SK-N-SH treated with all-trans-retinoic acid at 6 μM for 48 hours (cell line): Measurements from ENCODE around the gene MYOM1.

Experiments used
- ATAC-seq: fragments of 200-7000 bp; cut with Tn5 transposase; 3 replicates; pipeline ENCODE4 v1.9.1; 2020; ENCODE audit warnings: mild to moderate bottlenecking, moderate library complexity
- ARNTL ChIP-seq: fragments of 450-650 bp; formaldehyde crosslinking; IDR thresholded peaks from 2 replicates; pipeline ENCODE4 v1.5.0; 2020; ENCODE audit warnings: low read depth, mild to moderate bottlenecking, moderate library complexity, borderline replicate concordance
- BACH2 ChIP-seq: fragments of 250-450 bp; sonication (Bioruptor Pico); IDR thresholded peaks from 2 replicates; pipeline ENCODE4 v1.9.0; 2021; ENCODE audit warnings: mild to moderate bottlenecking, borderline replicate concordance
- CSDC2 ChIP-seq: fragments of 250-450 bp; sonication (Bioruptor Pico); IDR thresholded peaks from 2 replicates; pipeline ENCODE4 v1.5.0; 2020; ENCODE audit warnings: mild to moderate bottlenecking, moderate library complexity
- ESRRG ChIP-seq: fragments of 250-450 bp; sonication (Bioruptor Pico); IDR thresholded peaks from 2 replicates; pipeline ENCODE4 v1.6.1; 2021; ENCODE audit warnings: mild to moderate bottlenecking
- GLIS3 ChIP-seq: fragments of 250-450 bp; sonication (Bioruptor Pico); IDR thresholded peaks from 2 replicates; pipeline ENCODE4 v1.5.0; 2020; ENCODE audit warnings: mild to moderate bottlenecking, moderate library complexity
- ISL1 ChIP-seq: fragments of 250-450 bp; sonication (Bioruptor Pico); IDR thresholded peaks from 2 replicates; pipeline ENCODE4 v2.1.2; 2022; ENCODE audit warnings: mild to moderate bottlenecking, moderate library complexity
- OSR1 ChIP-seq: fragments of 250-450 bp; sonication (Bioruptor Pico); IDR thresholded peaks from 2 replicates; pipeline ENCODE4 v1.8.0; 2022; ENCODE audit warnings: moderate library complexity, mild to moderate bottlenecking, inconsistent platforms
- PPARA ChIP-seq: fragments of 250-450 bp; sonication (Bioruptor Pico); IDR thresholded peaks from 2 replicates; pipeline ENCODE4 v1.5.0; 2020; ENCODE audit warnings: mild to moderate bottlenecking, borderline replicate concordance
- SNAI2 ChIP-seq: fragments of 250-450 bp; sonication (Bioruptor Pico); IDR thresholded peaks from 2 replicates; pipeline ENCODE4 v1.5.0; 2020; ENCODE audit warnings: mild to moderate bottlenecking, moderate library complexity
- TCF4 ChIP-seq: fragments of 250-450 bp; sonication (Bioruptor Pico); IDR thresholded peaks from 2 replicates; pipeline ENCODE4 v1.8.0; 2021; ENCODE audit warnings: mild to moderate bottlenecking, moderate library complexity, borderline replicate concordance
- TOX ChIP-seq: fragments of 250-450 bp; sonication (Bioruptor Pico); IDR thresholded peaks from 2 replicates; pipeline ENCODE4 v1.8.0; 2021; ENCODE audit warnings: mild to moderate bottlenecking, moderate library complexity, borderline replicate concordance
- ZC3H10 ChIP-seq: fragments of 250-450 bp; sonication (Bioruptor Pico); IDR thresholded peaks from 2 replicates; pipeline ENCODE4 v1.5.1; 2021; ENCODE audit warnings: mild to moderate bottlenecking, moderate library complexity
- ZFP3 ChIP-seq: fragments of 250-450 bp; sonication (Bioruptor Pico); IDR thresholded peaks from 2 replicates; pipeline ENCODE4 v1.5.0; 2020; ENCODE audit warnings: mild to moderate bottlenecking, moderate library complexity
- ZFP30 ChIP-seq: fragments of 450-650 bp; formaldehyde crosslinking; IDR thresholded peaks from 2 replicates; pipeline ENCODE4 v1.5.0; 2022; ENCODE audit warnings: mild to moderate bottlenecking, moderate library complexity
- ZNF70 ChIP-seq: fragments of 450-650 bp; formaldehyde crosslinking; IDR thresholded peaks from 2 replicates; pipeline ENCODE4 v1.5.0; 2020; ENCODE audit warnings: mild to moderate bottlenecking, moderate library complexity
- ZNF8 ChIP-seq: fragments of 450-650 bp; formaldehyde crosslinking; IDR thresholded peaks from 2 replicates; pipeline ENCODE4 v1.5.0; 2020; ENCODE audit warnings: mild to moderate bottlenecking, moderate library complexity
- TF ChIP-seq, protein P1 (sequence below): fragments of 250-450 bp; sonication (Bioruptor Pico); IDR thresholded peaks from 2 replicates; pipeline ENCODE4 v1.5.1; 2021; ENCODE audit warnings: mild to moderate bottlenecking, moderate library complexity
- TF ChIP-seq, protein P2 (sequence below): fragments of 250-450 bp; sonication (Bioruptor Pico); IDR thresholded peaks from 2 replicates; pipeline ENCODE4 v1.8.0; 2020; ENCODE audit warnings: mild to moderate bottlenecking, moderate library complexity, borderline replicate concordance
- TF ChIP-seq, protein P3 (sequence below): fragments of 250-450 bp; sonication (Bioruptor Pico); IDR thresholded peaks from 2 replicates; pipeline ENCODE4 v1.8.0; 2021; ENCODE audit warnings: low read depth, mild to moderate bottlenecking, moderate library complexity, borderline replicate concordance
- TF ChIP-seq, protein P4 (sequence below): fragments of 250-450 bp; sonication (Bioruptor Pico); IDR thresholded peaks from 2 replicates; pipeline ENCODE4 v1.5.0; 2020; ENCODE audit warnings: mild to moderate bottlenecking, moderate library complexity
- TF ChIP-seq, protein P5 (sequence below): fragments of 250-450 bp; sonication (Bioruptor Pico); IDR thresholded peaks from 2 replicates; pipeline ENCODE4 v1.5.1; 2020; ENCODE audit warnings: low read depth, mild to moderate bottlenecking, moderate library complexity

Gene MYOM1

DNA sequence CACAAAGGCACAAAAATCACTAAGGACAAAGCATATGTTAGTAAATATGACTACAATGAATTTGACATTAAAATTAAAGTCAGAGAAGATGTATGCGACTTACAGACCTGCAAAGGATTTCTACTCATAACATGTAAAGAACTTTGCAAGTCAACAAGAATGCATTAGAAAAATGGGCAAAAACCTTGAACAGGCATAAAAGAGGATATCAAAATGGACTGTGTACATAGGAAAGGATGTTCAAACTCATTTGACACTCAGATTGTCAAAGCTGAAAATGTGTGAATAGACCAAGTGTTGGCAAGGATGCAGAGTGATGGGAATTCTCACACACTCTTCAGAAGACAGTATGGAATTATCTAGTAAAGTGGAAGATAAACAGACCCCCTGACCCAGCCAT is 94.9 kb downstream of the MYOM1 start:
- no peak for ATAC-seq

DNA sequence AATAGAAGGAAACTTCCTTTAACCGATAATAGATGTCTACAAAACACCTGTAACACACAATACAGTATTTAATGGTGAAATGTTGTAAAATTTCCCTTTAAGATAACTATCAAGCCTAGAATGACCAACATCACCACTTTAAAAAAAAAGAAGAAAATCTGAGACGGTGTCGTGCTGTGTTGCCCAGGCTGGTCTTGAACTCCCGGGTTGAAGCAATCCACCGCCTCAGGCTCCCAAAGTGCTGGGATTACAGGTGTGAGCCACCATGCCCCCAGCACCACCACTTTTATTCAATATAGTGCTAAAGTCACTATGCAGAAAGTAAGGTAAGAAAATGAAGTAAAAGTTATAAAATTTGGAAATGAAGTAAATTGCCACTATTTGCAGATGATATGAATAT is 96.9 kb downstream of the MYOM1 start:
- TF ChIP-seq, protein P1, sequence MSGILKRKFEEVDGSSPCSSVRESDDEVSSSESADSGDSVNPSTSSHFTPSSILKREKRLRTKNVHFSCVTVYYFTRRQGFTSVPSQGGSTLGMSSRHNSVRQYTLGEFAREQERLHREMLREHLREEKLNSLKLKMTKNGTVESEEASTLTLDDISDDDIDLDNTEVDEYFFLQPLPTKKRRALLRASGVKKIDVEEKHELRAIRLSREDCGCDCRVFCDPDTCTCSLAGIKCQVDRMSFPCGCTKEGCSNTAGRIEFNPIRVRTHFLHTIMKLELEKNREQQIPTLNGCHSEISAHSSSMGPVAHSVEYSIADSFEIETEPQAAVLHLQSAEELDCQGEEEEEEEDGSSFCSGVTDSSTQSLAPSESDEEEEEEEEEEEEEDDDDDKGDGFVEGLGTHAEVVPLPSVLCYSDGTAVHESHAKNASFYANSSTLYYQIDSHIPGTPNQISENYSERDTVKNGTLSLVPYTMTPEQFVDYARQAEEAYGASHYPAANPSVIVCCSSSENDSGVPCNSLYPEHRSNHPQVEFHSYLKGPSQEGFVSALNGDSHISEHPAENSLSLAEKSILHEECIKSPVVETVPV (CRISPR knock-in tag), result no peak
- TF ChIP-seq, protein P2, sequence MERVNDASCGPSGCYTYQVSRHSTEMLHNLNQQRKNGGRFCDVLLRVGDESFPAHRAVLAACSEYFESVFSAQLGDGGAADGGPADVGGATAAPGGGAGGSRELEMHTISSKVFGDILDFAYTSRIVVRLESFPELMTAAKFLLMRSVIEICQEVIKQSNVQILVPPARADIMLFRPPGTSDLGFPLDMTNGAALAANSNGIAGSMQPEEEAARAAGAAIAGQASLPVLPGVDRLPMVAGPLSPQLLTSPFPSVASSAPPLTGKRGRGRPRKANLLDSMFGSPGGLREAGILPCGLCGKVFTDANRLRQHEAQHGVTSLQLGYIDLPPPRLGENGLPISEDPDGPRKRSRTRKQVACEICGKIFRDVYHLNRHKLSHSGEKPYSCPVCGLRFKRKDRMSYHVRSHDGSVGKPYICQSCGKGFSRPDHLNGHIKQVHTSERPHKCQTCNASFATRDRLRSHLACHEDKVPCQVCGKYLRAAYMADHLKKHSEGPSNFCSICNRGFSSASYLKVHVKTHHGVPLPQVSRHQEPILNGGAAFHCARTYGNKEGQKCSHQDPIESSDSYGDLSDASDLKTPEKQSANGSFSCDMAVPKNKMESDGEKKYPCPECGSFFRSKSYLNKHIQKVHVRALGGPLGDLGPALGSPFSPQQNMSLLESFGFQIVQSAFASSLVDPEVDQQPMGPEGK (CRISPR knock-in tag), result no peak
- TF ChIP-seq ZFP3 (no peak), ZNF70 (CRISPR knock-in tag) (no peak), SNAI2 (CRISPR knock-in tag) (no peak), ISL1 (CRISPR knock-in tag) (no peak), CSDC2 (CRISPR knock-in tag) (no peak), PPARA (CRISPR knock-in tag) (no peak), OSR1 (CRISPR knock-in tag) (no peak), GLIS3 (no peak), ZFP30 (CRISPR knock-in tag) (no peak), TCF4 (CRISPR knock-in tag) (no peak), BACH2 (no peak)
- TF ChIP-seq, protein P3, sequence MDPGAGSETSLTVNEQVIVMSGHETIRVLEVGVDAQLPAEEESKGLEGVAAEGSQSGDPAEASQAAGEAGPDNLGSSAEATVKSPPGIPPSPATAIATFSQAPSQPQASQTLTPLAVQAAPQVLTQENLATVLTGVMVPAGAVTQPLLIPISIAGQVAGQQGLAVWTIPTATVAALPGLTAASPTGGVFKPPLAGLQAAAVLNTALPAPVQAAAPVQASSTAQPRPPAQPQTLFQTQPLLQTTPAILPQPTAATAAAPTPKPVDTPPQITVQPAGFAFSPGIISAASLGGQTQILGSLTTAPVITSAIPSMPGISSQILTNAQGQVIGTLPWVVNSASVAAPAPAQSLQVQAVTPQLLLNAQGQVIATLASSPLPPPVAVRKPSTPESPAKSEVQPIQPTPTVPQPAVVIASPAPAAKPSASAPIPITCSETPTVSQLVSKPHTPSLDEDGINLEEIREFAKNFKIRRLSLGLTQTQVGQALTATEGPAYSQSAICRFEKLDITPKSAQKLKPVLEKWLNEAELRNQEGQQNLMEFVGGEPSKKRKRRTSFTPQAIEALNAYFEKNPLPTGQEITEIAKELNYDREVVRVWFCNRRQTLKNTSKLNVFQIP (CRISPR knock-in tag), result no peak
- TF ChIP-seq, protein P4, sequence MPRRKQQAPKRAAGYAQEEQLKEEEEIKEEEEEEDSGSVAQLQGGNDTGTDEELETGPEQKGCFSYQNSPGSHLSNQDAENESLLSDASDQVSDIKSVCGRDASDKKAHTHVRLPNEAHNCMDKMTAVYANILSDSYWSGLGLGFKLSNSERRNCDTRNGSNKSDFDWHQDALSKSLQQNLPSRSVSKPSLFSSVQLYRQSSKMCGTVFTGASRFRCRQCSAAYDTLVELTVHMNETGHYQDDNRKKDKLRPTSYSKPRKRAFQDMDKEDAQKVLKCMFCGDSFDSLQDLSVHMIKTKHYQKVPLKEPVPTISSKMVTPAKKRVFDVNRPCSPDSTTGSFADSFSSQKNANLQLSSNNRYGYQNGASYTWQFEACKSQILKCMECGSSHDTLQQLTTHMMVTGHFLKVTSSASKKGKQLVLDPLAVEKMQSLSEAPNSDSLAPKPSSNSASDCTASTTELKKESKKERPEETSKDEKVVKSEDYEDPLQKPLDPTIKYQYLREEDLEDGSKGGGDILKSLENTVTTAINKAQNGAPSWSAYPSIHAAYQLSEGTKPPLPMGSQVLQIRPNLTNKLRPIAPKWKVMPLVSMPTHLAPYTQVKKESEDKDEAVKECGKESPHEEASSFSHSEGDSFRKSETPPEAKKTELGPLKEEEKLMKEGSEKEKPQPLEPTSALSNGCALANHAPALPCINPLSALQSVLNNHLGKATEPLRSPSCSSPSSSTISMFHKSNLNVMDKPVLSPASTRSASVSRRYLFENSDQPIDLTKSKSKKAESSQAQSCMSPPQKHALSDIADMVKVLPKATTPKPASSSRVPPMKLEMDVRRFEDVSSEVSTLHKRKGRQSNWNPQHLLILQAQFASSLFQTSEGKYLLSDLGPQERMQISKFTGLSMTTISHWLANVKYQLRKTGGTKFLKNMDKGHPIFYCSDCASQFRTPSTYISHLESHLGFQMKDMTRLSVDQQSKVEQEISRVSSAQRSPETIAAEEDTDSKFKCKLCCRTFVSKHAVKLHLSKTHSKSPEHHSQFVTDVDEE (CRISPR knock-in tag), result no peak
- TF ChIP-seq, protein P5, sequence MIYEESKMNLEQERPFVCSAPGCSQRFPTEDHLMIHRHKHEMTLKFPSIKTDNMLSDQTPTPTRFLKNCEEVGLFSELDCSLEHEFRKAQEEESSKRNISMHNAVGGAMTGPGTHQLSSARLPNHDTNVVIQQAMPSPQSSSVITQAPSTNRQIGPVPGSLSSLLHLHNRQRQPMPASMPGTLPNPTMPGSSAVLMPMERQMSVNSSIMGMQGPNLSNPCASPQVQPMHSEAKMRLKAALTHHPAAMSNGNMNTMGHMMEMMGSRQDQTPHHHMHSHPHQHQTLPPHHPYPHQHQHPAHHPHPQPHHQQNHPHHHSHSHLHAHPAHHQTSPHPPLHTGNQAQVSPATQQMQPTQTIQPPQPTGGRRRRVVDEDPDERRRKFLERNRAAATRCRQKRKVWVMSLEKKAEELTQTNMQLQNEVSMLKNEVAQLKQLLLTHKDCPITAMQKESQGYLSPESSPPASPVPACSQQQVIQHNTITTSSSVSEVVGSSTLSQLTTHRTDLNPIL (CRISPR knock-in tag), result no peak
- TF ChIP-seq, all 23 proteins: peak for 0
- ATAC-seq, result no peak

More for the DNA sequence above, 94.9 kb downstream of the MYOM1 start:
- TF ChIP-seq GLIS3 (no peak), TOX (no peak), ISL1 (CRISPR knock-in tag) (no peak), ESRRG (no peak), ZFP3 (no peak), SNAI2 (CRISPR knock-in tag) (no peak), CSDC2 (CRISPR knock-in tag) (no peak), ZC3H10 (CRISPR knock-in tag) (no peak), OSR1 (CRISPR knock-in tag) (no peak), BACH2 (no peak), ZNF8 (CRISPR knock-in tag) (no peak), ARNTL (CRISPR knock-in tag) (no peak), ZFP30 (CRISPR knock-in tag) (no peak), ZNF70 (CRISPR knock-in tag) (no peak), TCF4 (CRISPR knock-in tag) (no peak), PPARA (CRISPR knock-in tag) (no peak)
- TF ChIP-seq, protein P1 (CRISPR knock-in tag), result no peak
- TF ChIP-seq, protein P2 (CRISPR knock-in tag), result no peak
- TF ChIP-seq, protein P5 (CRISPR knock-in tag), result no peak
